Stimulated activated naive CD8-positive, alpha-beta T cell treated with anti-CD3 and anti-CD28 coated beads, Interleukin-15, amount 100 ng/mL, for 72 hours (primary cell): Measurements from ENCODE around the gene HAAO.

ENCODE experiments used
- ATAC-seq: fragments of 150-1000 bp; cut with Tn5 transposase; 2 replicates; pipeline ENCODE4 v1.10.0; 2021; ENCODE audit warnings: mild to moderate bottlenecking, moderate library complexity
- DNase-seq, 2 donors: peaks; one replicate each; pipeline ENCODE4 v3.0.0; 2021 to 2022
- H3K27ac Mint-ChIP-seq, 2 donors: one replicate each; pipeline ENCODE4 v1.8.0; 2022; ENCODE audit warnings: mild to moderate bottlenecking in 2 of 2, mixed read lengths in 2 of 2, moderate library complexity in 2 of 2
- H3K27me3 Mint-ChIP-seq: one replicate; pipeline ENCODE4 v1.8.0; 2022; ENCODE audit warnings: mixed read lengths
- H3K4me1 Mint-ChIP-seq: one replicate; pipeline ENCODE4 v1.8.0; 2022; ENCODE audit warnings: mild to moderate bottlenecking, mixed read lengths
- H3K4me3 Mint-ChIP-seq, 2 donors: one replicate each; pipeline ENCODE4 v1.8.0; 2022; ENCODE audit warnings: mild to moderate bottlenecking in 2 of 2, mixed read lengths in 2 of 2, moderate library complexity in 1 of 2
- H3K9me3 Mint-ChIP-seq, 2 donors: one replicate each; pipeline ENCODE4 v1.8.0; 2022; ENCODE audit warnings: mixed read lengths in 2 of 2

Gene HAAO

DNA sequence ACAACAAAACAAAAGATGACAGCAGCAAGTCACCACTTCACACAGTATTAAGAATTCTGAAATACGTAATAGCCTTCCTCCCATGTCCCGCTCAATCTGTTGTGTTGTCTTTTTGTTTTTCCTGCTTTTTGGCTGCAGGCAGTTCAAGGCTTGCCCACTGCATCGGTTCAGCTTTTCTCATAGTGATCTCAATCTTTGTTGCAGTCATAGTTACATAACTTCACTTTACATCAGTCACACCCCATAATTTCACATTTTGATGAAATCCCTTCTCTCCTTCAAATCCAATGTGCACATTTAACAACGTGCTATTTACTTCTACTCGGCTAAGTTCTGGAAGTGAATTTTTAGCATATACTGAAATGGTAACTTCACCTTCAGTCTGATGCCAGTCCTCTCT is 33.8 kb upstream of the HAAO start:
- ATAC-seq: no peak
- Mint-ChIP-seq H3K27ac (no peak overlapping the region), H3K27me3 (peaks cover 14% of the 10 kb centered on the region)

DNA sequence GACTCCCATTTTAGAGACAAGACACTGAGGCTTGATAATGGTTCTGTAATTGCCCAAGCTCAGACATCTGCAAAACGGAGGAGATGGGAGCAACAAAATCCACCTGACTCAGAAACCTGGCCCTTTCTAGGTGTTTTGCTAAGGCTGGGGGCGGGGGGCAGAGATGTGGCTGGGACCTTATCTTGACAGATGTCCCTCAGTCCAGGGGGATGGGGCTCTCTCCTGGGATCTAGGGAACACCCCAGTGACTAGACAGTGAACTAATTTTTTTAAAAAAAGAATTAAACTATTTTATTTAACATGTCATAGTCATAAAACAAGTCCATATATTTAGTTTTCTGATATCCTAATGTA is 32.0 kb upstream of the HAAO start:
- Mint-ChIP-seq H3K9me3 (peaks cover 0 to under 1% of the 10 kb centered on the region in 2 donors), H3K4me1 (peaks cover 19% of the 10 kb centered on the region), H3K27me3 (peaks cover 14% of the 10 kb centered on the region), H3K27ac (no peak overlapping the region), H3K4me3 (no peak overlapping the region)
- ATAC-seq (no peak), DNase-seq (no peak)

More for the DNA sequence above, 33.8 kb upstream of the HAAO start:
- H3K4me1 Mint-ChIP-seq: peaks cover 19% of the 10 kb centered on the region
- H3K4me3 Mint-ChIP-seq: no peak overlapping the region
- H3K9me3 Mint-ChIP-seq: no peaks in the 10 kb centered on the region
- DNase-seq: no peak

DNA sequence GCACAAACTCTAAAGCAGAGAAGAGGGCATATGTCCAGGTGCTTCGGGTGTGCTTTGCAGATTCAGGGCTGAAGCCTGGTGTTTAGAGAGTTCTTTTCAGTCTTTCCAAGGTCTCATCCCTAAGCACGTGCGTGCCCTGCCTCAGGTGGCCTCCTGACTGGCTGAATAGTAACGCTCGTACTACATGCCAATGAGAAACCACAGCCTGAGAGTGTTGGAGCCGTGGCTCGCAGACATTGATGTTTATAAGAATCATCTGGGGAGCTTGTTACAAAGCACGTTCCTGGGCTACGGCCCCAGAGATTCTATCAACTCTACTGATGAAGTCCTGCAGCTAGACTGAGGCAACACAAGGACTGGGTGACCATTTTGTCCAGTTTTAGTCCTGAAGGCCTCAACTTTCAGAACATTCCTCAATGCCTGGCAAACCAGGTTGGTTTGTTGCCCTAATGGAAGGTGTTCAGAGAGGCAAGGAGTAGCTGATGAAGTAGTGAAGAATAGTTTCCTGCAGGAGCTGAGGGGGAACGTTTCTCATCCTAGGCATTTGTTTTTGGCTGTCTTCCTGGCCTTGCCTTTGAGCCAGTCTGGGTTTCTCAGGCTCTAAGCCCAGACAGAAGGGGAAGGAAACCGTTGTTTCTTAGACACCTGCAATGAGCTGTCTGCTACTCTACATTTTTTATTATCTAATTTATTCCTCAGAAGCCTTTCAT is 31.5 kb upstream of the HAAO start:
- DNase-seq (no peak), ATAC-seq (no peak)
- Mint-ChIP-seq H3K4me1 (peaks cover 15% of the 10 kb centered on the region), H3K4me3 (no peak overlapping the region), H3K9me3 (peaks cover 0 to 6% of the 10 kb centered on the region in 2 donors), H3K27me3 (peaks cover 14% of the 10 kb centered on the region), H3K27ac (no peak overlapping the region)

DNA sequence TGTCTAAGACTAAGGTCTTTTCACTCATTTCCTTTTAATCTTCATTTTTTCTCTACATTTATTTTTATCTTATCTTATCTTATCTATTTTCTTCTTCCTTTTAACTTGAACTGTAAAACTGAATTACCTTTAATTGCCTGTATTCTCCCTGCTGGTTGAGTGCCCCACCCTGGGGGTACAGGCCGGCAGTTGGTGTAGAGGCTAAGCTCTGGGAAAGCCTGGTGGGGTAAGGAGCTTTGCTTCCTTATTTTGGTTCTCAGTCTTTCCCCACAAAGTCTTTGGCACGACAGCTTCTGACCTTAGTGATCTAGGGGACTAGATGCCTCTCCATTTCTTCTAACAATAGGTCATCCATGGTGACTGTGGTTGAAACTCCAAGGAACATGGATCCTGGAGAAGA is 26.8 kb upstream of the HAAO start:
- Mint-ChIP-seq H3K27me3 (no peaks in the 10 kb centered on the region), H3K4me1 (no peaks in the 10 kb centered on the region), H3K4me3 (no peak overlapping the region), H3K9me3 (peaks cover 0 to 6% of the 10 kb centered on the region in 2 donors), H3K27ac (no peak overlapping the region)
- ATAC-seq (no peak), DNase-seq (no peak)

DNA sequence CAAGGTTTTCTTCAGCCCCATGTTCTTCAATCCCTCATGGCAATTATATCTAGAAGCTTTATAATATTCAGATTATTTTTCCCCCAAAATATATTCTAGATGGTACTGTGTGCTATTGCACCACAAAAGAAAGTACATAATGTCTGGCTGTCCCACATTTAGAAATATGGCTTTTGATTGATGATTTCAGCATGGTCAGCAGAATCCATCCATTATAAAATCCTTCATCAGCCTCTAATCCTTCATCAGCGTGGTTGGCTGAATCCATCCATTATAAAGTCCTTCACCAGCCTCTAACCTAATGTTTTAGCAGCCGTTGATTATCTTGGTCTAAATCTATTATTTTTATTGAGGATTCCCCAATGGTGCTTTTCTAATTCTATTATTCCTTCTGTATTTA is 23.3 kb upstream of the HAAO start:
- DNase-seq: no peak
- Mint-ChIP-seq H3K27ac (no peak overlapping the region), H3K9me3 (peaks cover 0 to 13% of the 10 kb centered on the region in 2 donors), H3K4me3 (no peak overlapping the region), H3K4me1 (peaks cover 17% of the 10 kb centered on the region), H3K27me3 (no peaks in the 10 kb centered on the region)
- ATAC-seq: no peak

DNA sequence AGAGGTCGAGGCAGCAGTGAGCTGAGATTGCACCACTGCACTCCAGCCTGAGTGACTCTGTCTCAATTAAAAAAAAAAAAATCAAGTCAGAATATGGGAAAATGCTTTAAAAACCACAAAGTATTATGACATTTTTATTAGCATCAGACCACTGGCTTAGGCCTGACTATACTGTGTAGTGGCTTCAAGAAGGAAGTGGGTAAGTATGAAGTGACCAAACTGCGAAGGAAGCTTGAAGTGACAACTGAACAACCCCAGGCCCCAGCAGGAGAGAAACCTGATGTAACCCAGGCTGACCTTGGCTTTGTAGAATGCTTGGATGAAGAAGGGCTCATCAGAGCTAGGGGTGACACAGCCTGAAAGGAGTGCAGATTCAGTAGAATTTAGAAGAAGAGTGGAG is 21.4 kb upstream of the HAAO start:
- peaks cover 30% of the 10 kb centered on the region for H3K4me1 Mint-ChIP-seq
- no peak overlapping the region for H3K4me3 Mint-ChIP-seq
- H3K9me3 Mint-ChIP-seq: peaks cover 0 to 7% of the 10 kb centered on the region in 2 donors
- H3K27me3 Mint-ChIP-seq: no peaks in the 10 kb centered on the region
- H3K27ac Mint-ChIP-seq: no peak overlapping the region
- DNase-seq (no peak), ATAC-seq (no peak)

DNA sequence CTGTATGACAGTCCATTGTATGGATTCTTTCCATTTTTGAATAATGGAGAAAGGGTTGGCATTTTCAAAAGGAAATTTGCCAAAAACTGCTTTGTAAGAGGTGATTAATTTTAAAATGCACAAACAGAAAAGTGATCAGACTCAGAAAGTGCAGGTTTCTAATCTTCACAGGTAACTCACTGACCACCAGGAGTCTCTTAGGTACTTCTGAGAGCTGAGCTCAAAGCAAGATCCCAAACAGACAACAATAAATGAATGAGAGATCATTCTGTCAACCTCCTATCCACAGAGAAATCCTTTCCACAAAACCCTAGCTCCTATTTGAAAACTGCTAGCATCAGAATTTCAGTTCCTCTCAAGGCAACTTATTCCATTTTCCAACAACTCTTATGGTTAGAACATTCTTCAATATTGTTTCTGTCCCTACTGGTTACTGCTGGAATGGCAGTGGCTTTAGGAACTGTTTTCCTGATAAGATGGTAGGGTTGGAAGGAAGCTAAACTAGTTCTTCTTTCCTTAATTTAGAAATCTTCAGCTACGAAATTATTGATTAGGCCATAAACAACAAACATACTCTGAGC is 20.6 kb upstream of the HAAO start:
- Mint-ChIP-seq H3K4me1 (peaks cover 30% of the 10 kb centered on the region), H3K27me3 (no peaks in the 10 kb centered on the region), H3K4me3 (no peak overlapping the region), H3K9me3 (peaks cover 0 to 7% of the 10 kb centered on the region in 2 donors), H3K27ac (no peak overlapping the region)
- DNase-seq (no peak), ATAC-seq (no peak)

DNA sequence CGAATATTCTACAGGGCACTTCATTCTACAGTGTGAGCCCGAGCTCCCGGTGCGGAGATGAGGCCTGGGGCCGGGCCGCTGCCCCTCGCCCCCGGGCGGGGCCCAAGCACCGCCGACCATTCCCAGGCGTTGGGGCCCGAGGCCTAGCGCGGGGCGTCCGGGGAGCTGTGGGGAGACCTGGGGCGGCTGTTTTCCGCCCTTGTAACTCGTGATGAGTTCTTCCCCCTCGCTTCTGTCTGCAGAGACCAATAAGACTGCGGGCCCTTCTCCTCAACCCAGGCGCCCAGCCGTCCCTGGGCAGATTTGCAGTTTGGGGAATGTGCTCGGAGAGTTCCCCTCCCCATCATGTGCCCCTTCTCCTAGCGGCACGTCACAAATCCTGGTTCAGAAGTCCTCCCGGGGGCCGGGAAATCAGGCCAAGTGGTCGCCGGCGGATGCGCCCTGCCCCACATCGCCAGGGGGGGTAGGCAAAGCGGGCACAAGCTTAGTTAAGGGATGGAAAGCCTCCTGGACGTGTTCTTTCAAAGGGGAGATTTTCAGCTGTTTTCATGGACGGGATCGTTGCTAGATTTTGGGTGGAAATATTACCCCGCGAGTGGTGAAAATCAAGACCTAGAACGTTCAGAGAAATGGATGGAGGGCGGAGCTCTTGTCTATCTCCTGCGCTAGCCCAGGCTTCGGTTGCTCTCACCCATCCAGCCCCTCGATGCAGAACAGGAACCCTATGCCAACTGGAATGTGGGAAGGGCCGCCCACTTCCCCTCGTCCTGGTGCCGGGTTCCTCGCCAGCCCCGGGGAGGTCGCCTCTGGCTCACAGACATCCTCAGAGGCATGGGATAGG is 18.8 kb upstream of the HAAO start:
- Mint-ChIP-seq H3K27ac (peak overlapping the region; percentile 99 to 100), H3K27me3 (no peaks in the 10 kb centered on the region), H3K4me1 (peaks cover 30% of the 10 kb centered on the region), H3K9me3 (peaks cover 0 to 7% of the 10 kb centered on the region in 2 donors), H3K4me3 (peak overlapping the region; percentile 90 to 91)
- peak; percentile 31 for ATAC-seq
- DNase-seq: peak in 1 of 2 donors; percentile 71

DNA sequence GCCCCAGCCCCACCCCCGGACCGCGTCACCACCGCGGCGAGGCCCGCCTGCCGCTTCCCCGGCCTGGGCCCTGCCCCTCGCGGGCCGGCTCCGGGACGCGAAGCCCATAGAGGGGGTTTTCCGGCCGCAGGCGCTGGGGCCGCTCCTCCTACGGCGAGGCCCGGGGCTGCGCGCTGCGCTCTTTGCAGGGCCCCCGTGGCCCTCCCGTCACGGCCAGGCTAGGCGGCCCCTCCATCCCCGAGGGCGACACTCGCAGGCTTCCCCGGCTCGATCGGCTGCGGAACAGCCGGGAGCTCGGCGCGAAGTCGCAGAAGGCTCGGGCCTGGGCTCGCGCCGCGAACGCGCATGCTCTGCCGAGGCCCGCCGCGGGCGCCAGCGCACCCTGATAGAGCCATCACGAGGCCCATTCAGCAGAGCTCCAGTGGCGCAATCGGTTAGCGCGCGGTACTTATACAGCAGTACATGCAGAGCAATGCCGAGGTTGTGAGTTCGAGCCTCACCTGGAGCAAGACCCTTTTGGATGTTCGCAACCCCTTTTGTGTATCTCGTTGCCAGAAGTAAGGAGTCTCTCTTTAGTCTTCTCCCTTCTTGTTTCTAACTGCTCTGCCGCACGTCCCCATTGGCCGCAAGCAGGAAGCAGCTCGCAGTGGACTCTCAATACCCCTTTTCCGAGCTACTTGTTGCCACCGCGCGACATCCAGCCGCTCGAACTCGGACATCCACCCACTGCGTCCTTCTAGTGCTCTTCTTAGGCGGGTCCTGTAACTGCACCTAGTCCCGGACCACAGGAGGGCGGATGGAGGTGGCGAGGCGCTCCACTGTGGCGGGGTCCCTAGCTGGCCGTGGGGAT is 18.0 kb upstream of the HAAO start:
- no peaks in the 10 kb centered on the region for H3K27me3 Mint-ChIP-seq
- peak overlapping the region; percentile 99 to 100 for H3K27ac Mint-ChIP-seq
- peak; percentile 97 to 99 for DNase-seq
- ATAC-seq: peak; percentile 87
- H3K4me3 Mint-ChIP-seq: peak overlapping the region; percentile 90 to 91
- peaks cover 30% of the 10 kb centered on the region for H3K4me1 Mint-ChIP-seq
- peaks cover 0 to 7% of the 10 kb centered on the region in 2 donors for H3K9me3 Mint-ChIP-seq

DNA sequence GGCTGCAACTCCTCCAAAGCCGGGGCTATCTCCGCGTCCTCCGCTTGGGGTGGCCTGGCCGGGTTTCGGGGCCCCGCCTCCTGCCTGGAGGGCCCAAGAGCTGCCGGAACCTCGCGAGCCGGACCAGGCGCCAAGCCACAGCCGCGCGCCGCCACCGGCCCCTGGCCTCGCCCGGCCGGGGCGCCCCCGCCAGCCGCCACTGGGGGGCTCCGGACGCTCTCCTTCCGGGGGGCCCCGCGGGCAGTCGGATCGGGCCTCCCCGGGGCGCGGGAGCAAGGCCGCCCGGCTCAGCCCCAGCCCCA is 17.4 kb upstream of the HAAO start:
- ATAC-seq (peak; percentile 52), DNase-seq (no peak)
- Mint-ChIP-seq H3K9me3 (peaks cover 0 to 7% of the 10 kb centered on the region in 2 donors), H3K27ac (peak overlapping the region; percentile 72 to 89), H3K4me3 (peak overlapping the region; percentile 62 to 72), H3K4me1 (peaks cover 30% of the 10 kb centered on the region), H3K27me3 (no peaks in the 10 kb centered on the region)

DNA sequence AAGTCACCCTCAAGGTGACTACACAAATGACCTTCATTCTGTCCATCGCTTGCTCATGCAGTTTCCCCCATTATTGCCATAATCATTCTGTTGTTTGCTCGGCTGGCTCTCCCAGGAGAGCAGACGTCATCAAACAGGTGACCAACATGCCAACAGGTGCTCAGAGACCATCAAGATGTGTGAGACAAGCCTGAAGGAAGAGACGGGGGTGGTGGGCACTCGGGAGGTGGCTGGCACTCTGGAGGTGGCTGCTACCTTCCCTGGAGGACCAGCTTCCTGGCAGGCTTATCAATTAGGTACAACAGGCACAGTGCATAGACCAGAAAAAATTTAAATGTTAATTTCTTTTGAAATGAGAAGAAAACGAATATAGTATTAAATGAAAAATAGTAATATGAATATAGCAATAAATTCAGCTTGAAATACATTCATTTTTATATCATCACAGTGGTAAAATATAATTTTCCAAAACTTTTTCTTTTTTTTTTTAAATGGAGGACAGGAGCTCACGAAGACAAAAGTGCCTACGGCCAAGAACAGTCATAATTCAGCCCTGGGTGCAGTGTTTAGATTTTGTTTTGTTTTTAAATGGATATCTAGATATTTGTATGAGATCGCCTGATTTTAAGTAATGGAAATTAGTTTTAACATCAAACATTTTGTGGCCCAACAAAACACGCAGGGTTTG is 16.9 kb upstream of the HAAO start:
- H3K27me3 Mint-ChIP-seq: no peaks in the 10 kb centered on the region
- no peak for DNase-seq
- H3K9me3 Mint-ChIP-seq: peaks cover 0 to 7% of the 10 kb centered on the region in 2 donors
- ATAC-seq: no peak
- H3K4me1 Mint-ChIP-seq: peaks cover 30% of the 10 kb centered on the region
- peak overlapping the region; percentile 72 to 89 for H3K27ac Mint-ChIP-seq
- H3K4me3 Mint-ChIP-seq: peak overlapping the region; percentile 62 to 72

DNA sequence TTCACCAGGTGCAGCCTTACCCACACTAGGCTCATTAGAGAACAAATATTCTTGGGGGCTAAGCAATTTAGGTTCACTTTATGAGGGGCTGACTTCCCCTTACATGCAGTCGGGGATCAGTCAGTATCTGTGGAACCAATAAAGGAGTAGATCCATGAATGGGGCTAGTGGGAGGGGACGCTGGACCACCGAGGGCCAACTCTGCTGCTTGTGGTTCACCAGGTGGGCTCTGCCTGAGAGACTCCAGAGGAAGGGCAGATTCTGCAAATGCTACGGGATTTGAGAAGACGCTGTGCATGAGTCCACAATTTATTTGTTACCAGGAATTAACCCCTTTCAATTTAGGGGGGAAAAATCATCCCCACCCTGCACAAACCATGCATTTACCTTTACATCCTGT is 15.9 kb upstream of the HAAO start:
- no peaks in the 10 kb centered on the region for H3K9me3 Mint-ChIP-seq
- no peak for ATAC-seq
- no peak overlapping the region for H3K4me3 Mint-ChIP-seq
- H3K27me3 Mint-ChIP-seq: no peaks in the 10 kb centered on the region
- H3K4me1 Mint-ChIP-seq: peaks cover 29% of the 10 kb centered on the region
- DNase-seq: no peak
- H3K27ac Mint-ChIP-seq: no peak overlapping the region

DNA sequence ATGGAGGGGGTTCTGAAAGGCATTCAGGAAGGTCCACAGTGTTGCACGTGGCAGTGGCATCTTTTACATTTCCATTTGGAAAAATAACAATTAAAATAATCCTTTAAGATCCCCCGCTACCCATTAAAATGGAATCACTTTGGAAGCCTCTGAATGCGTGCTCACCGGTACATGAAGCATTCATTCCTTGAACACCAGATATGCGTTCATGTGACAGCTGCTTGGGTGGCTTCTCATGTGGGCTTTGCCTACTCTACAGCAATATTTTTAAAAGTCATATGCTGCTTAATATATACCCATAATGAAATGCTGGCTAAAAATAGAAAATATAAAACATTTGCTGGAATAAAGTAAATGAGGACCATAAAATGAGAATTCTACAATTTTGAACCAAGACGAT is 14.4 kb upstream of the HAAO start:
- no peak for ATAC-seq

DNA sequence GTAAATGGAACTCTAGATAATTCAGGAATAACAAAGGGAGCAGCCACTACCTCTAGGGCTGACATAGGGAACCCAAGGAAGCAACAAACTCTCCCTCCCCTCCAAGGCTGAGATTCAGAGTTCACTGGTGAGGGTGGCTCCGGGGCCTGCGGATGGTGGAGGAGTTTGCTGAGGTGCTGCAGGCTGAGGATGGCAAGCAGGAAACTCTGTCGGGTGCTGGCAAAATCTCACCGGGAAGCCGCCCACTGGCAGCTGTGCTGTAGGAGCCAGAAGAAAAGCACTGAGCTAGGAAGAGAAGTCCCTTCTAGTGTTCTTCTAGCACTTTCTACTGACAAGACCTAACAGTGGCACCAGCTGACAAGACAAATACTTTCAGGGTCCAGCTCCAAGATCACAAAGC is 12.5 kb upstream of the HAAO start:
- H3K27me3 Mint-ChIP-seq: no peaks in the 10 kb centered on the region
- H3K4me1 Mint-ChIP-seq: peaks cover 26% of the 10 kb centered on the region

More for the DNA sequence above, 14.4 kb upstream of the HAAO start:
- Mint-ChIP-seq H3K9me3 (no peaks in the 10 kb centered on the region), H3K27me3 (no peaks in the 10 kb centered on the region), H3K4me1 (peaks cover 20% of the 10 kb centered on the region), H3K27ac (no peak overlapping the region), H3K4me3 (no peak overlapping the region)
- DNase-seq: no peak

DNA sequence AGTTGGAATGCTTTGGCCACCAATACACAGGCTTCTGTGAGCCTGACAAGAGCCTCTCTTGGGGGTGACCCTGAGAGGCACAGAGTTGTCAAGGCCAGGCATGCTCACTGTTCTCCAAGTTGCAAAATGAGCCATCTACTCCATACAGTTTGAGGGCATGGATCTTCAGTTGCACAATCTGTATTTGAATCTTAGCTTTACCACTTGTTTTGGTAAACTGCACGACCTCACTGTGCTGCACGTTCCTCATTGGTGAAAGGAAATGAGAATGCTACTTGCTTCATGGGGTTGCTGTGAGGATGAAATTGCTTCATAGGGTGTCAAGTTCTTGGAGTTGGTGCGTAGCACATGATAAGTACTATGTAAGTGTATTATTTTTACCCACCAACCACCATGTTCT is 12.0 kb upstream of the HAAO start:
- no peak overlapping the region for H3K4me3 Mint-ChIP-seq
- H3K4me1 Mint-ChIP-seq: peaks cover 30% of the 10 kb centered on the region
- no peak for ATAC-seq
- H3K27me3 Mint-ChIP-seq: no peaks in the 10 kb centered on the region
- H3K27ac Mint-ChIP-seq: no peak overlapping the region
- no peak for DNase-seq
- H3K9me3 Mint-ChIP-seq: no peaks in the 10 kb centered on the region

More for the DNA sequence above, 12.5 kb upstream of the HAAO start:
- DNase-seq (no peak), ATAC-seq (no peak)
- Mint-ChIP-seq H3K27ac (no peak overlapping the region), H3K9me3 (no peaks in the 10 kb centered on the region), H3K4me3 (no peak overlapping the region)
